Ovary (tissue), 9 donors: Measurements from ENCODE around the gene ZNRF1. TPM values are rescaled to one million over a fixed set of nuclear protein-coding genes. Genes with fewer than 3 reads are reported as not detected.

Experiments
- DNase-seq, 5 donors: peaks; one replicate each; pipeline ENCODE4 v3.0.0-alpha.2; 2019 to 2020
- H3K27ac ChIP-seq, 2 donors: fragments of 200-600 bp; one replicate each; pipeline versions ENCODE4 v1.5.1 to v1.8.0; 2019 to 2022
- H3K27me3 ChIP-seq: fragments of 200-600 bp; one replicate; pipeline ENCODE4 v1.8.0; 2022
- H3K36me3 ChIP-seq: fragments of 200-600 bp; sonication (generic); one replicate; pipeline ENCODE4 v1.5.1; 2019
- H3K4me1 ChIP-seq: one replicate; pipeline ENCODE4 v1.8.1; 2013; ENCODE audit warnings: mild to moderate bottlenecking, moderate library complexity; ENCODE audit not compliant: insufficient read depth
- H3K4me3 ChIP-seq: fragments of 200-600 bp; sonication (generic); one replicate; pipeline ENCODE4 v1.5.1; 2017
- H3K9me3 ChIP-seq, 2 donors: fragments of 200-600 bp in 1 of 2; sonication (generic) in 1 of 2; one replicate each; pipeline versions ENCODE4 v1.5.1 to v1.8.1; 2013 to 2019; ENCODE audit warnings: mild to moderate bottlenecking in 1 of 2, moderate library complexity in 1 of 2
- CTCF ChIP-seq, 3 donors: fragments of 450-650 bp in 2 of 3; fragments of 200-600 bp in 1 of 3; IDR thresholded peaks; one replicate each; pipeline versions ENCODE4 v1.5.1 to v1.8.0; 2016 to 2022; ENCODE audit warnings: antibody characterized with exemption in 3 of 3, mild to moderate bottlenecking in 1 of 3
- EP300 ChIP-seq: sonication (generic); formaldehyde crosslinking; IDR thresholded peaks from one replicate; pipeline ENCODE4 v1.6.1; 2017; ENCODE audit warnings: antibody characterized with exemption
- POLR2A ChIP-seq: fragments of 450-650 bp; IDR thresholded peaks from one replicate; pipeline ENCODE4 v1.6.1; 2017; ENCODE audit warnings: antibody characterized with exemption, mild to moderate bottlenecking, moderate library complexity
- WGBS, 3 donors: extraction: QIAGEN DNeasy Blood & Tissue Kit in 1 of 3; methylation state at CpG; one replicate each; pipeline versions ENCODE4 v1.1.5 to v1.1.7; 2013 to 2017; 5-methylcytosine and 5-hydroxymethylcytosine counted together
- intact Hi-C, 4 donors: fragments of 100-400 bp; cut with DNase I; formaldehyde crosslinking; loops; one replicate each; pipeline versions ENCODE4 v1.11.0 to v1.15.1; 2022 to 2023
- polyA plus RNA-seq, 2 donors: library from polyadenylated mRNA; stranded (reverse); fragments of 200-250 nt in 1 of 2; fragments of 350-450 nt in 1 of 2; fragmentation: Illumina TruSeq in 1 of 2; extraction: RNeasy Lipid Tissue Mini Kit (QIAGEN cat#74804) in 1 of 2; gene quantifications; one replicate each; pipeline ENCODE4 v1.2.3, GENCODE V29; 2013 to 2014
- total RNA-seq, 7 donors: library from RNA; depleted of rRNA in 2 of 7; stranded (reverse); fragments of >200 nt in 2 of 7; fragmentation: NEBNext Ultra II Directional in 3 of 7; extraction: Animal tissue kit (Norgen Biotek cat#: 25700) in 3 of 7; gene quantifications; one replicate each; pipeline versions ENCODE4 v1.1.0 to v1.2.4, GENCODE V29; 2016 to 2023
- donor health status: DM: no; HTN: no; CAD: no; lungs with moderate emphysema.
- donor health status: DM: no; HTN: no; CAD: no.
- donor health status: Bipolar disorder and iron deficiency.
- donor health status: DM: yes; HTN: yes; CAD: no.
- donor health status: DM: no; HTN: no; CAD: no.
- donor health status: DM: yes; HTN: yes; CAD: no.

ZNRF1 gene
- total and polyA plus RNA-seq, 9 donors, result 10.8 to 27.9 (median 24.3) TPM

GRCh38 chr16:75109732-75110243, 111.0 kb downstream of the ZNRF1 start:
- H3K27ac ChIP-seq, result peak overlapping the region; percentile 73 to 76
- peaks cover 28% of the 10 kb centered on the region for H3K4me1 ChIP-seq
- H3K9me3 ChIP-seq, result no peaks in the 10 kb centered on the region
- TF ChIP-seq CTCF (IDR thresholded peaks at IDR 0.05) (no peak), EP300 (no peak), POLR2A (no peak)
- peak in 4 of 5 donors; percentile 42 to 62 (median 60) for DNase-seq
- intact Hi-C loops, result loop anchor here in 3 of 4 donors (2.0 to 10.0 kb wide), 3 partner anchors 111 to 405 kb away; partner anchors contain the start of genes ZNRF1 (in 3 of the 3) and MLKL (in 1 of the 3)
- H3K36me3 ChIP-seq, result no peaks in the 10 kb centered on the region
- no peak overlapping the region for H3K4me3 ChIP-seq
- WGBS, 3 donors, result 47 to 67% (median 51%) methylated on average over 10 of the region's 10 CpGs
- H3K27me3 ChIP-seq, result no peaks in the 10 kb centered on the region

GRCh38 chr16:75110637-75111513, 112.1 kb downstream of the ZNRF1 start:
- intact Hi-C loops, result loop anchor here (1.0 to 10.0 kb wide), 4 partner anchors 112 to 406 kb away; partner anchors contain the start of genes ZNRF1 (in 3 of the 4) and MLKL (in 1 of the 4)
- TF ChIP-seq EP300, result no peak
- TF ChIP-seq POLR2A, result peak; percentile 8
- TF ChIP-seq CTCF (IDR thresholded peaks at IDR 0.05), result peak; percentile 76 to 91 (median 91)
- WGBS, 3 donors, result 2 to 6% (median 2%) methylated on average over 27 to 28 of the region's 28 CpGs
- Histone ChIP-seq H3K4me1 (peaks cover 36% of the 10 kb centered on the region), H3K9me3 (no peaks in the 10 kb centered on the region), H3K27ac (peak overlapping the region; percentile 14 to 76), H3K36me3 (no peaks in the 10 kb centered on the region), H3K4me3 (peak overlapping the region; percentile 13), H3K27me3 (no peaks in the 10 kb centered on the region)
- DNase-seq, result peak; percentile 87 to 95 (median 94)

GRCh38 chr16:75111514-75111940, 112.7 kb downstream of the ZNRF1 start:
- 26 to 39% (median 29%) methylated on average over 7 of the region's 7 CpGs for WGBS, 3 donors
- Histone ChIP-seq H3K27ac (peak overlapping the region; percentile 14 to 76), H3K4me3 (no peak overlapping the region), H3K4me1 (peaks cover 34% of the 10 kb centered on the region), H3K36me3 (no peaks in the 10 kb centered on the region), H3K27me3 (no peaks in the 10 kb centered on the region), H3K9me3 (no peaks in the 10 kb centered on the region)
- TF ChIP-seq POLR2A (no peak), CTCF (IDR thresholded peaks at IDR 0.05) (no peak), EP300 (no peak)
- DNase-seq, result no peak
- intact Hi-C loops, result loop anchor here (1.0 to 10.0 kb wide), 4 partner anchors 113 to 407 kb away; partner anchors contain the start of genes ZNRF1 (in 3 of the 4) and MLKL (in 1 of the 4)

- Histone ChIP-seq H3K27ac (peak overlapping the region; percentile 14 to 76), H3K36me3 (no peaks in the 10 kb centered on the region), H3K27me3 (no peaks in the 10 kb centered on the region), H3K4me1 (peaks cover 34% of the 10 kb centered on the region), H3K4me3 (no peak overlapping the region), H3K9me3 (no peaks in the 10 kb centered on the region)
- 25 to 28% (median 27%) methylated on average over 26 of the region's 26 CpGs for WGBS, 3 donors
- peak in 4 of 5 donors; percentile 51 to 69 (median 56) for DNase-seq
- no peak for TF ChIP-seq EP300
- no peak for TF ChIP-seq CTCF (IDR thresholded peaks at IDR 0.05)
- TF ChIP-seq POLR2A, result no peak
- intact Hi-C loops, result loop anchor here (1.0 to 10.0 kb wide), 4 partner anchors 113 to 407 kb away; partner anchors contain the start of genes ZNRF1 (in 3 of the 4) and MLKL (in 1 of the 4)
Measured at GRCh38 chr16:75111961-75112733, 113.3 kb downstream of the ZNRF1 start.
